Bronchial epithelial cell (primary cell): ENCODE data around the gene SMURF2. TPM values are rescaled to one million over a fixed set of nuclear protein-coding genes. Genes with fewer than 3 reads are reported as not detected.
A peak's percentile ranks its signal among the peaks of the same experiment; 100 is the strongest.

Experiments used
- DNase-seq: peaks from one replicate; pipeline ENCODE4 v3.0.0-alpha.2; 2010; ENCODE audit warnings: low read depth
- FAIRE-seq: peaks from 2 replicates; lab custom pipeline; 2011; peaks lifted over from hg19 to GRCh38; lab: Jason Lieb, UNC
- H3K27me3 ChIP-seq: 2 replicates; pipeline ENCODE4 v1.5.1; 2011; ENCODE audit warnings: low read length; ENCODE audit not compliant: control insufficient read depth, insufficient read depth
- H3K36me3 ChIP-seq: 2 replicates; pipeline ENCODE4 v1.5.1; 2011; ENCODE audit warnings: low read length; ENCODE audit not compliant: control insufficient read depth, insufficient read depth
- H3K4me3 ChIP-seq: 2 replicates; pipeline ENCODE4 v1.5.1; 2011; ENCODE audit warnings: mild to moderate bottlenecking, low read depth, low read length, control low read depth
- CTCF ChIP-seq: IDR thresholded peaks from 2 replicates; pipeline ENCODE4 v1.5.1; 2011; ENCODE audit warnings: mild to moderate bottlenecking, moderate library complexity, low read length, control low read depth, inconsistent platforms; ENCODE audit not compliant: insufficient read depth, severe bottlenecking
- total RNA-seq: library from RNA; depleted of rRNA; stranded (reverse); fragments of >200 nt; gene quantifications from 2 replicates; pipeline ENCODE4 v1.2.1, GENCODE V29; 2014

The SMURF2 gene
- total RNA-seq, 1 donor from 2014 or later: 52.4 TPM

DNA sequence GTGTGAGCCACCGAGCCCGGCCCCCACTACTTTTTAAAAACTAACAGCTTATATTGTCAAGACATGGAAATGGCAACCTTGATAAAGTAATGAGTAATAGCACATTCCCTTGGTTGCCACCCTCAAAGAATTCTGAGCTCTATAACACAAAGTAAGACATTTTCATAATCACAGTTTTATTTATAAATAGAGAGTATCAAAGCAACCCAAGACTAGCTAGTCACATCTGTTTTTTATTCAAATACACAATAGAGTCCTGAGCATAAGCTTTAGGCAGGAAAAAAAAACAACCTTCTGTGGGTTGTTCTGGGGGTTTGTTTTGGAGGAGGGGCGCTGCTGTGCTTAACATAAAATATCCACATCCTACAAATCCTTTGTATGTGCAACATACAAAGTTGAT lies 86.7 kb downstream of the SMURF2 start:
- FAIRE-seq (no peak), DNase-seq (no peak)
- no peak overlapping the region for H3K4me3 ChIP-seq
- no peaks in the 10 kb centered on the region for H3K27me3 ChIP-seq
- peaks cover 1% of the 10 kb centered on the region for H3K36me3 ChIP-seq
- no peak for TF ChIP-seq CTCF

DNA sequence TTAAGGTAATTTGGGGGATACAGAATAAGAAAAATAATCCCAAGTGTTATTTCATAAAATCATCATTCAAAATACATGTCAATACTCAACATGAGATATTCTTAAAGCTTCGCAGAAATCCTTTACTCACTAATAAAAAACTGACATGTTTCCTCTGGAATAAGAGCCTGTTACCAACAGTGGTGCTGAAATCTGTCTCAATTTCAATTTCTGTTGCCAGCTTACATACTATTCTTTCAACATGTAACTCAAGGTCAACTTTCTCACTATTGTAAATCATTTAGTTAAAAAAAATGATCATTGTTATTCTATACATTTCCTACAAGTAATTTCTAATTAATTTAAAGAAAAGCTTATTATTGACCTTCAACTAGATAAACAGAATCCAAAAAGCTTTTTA lies 87.5 kb downstream of the SMURF2 start:
- no peaks in the 10 kb centered on the region for H3K27me3 ChIP-seq
- no peak for DNase-seq
- H3K36me3 ChIP-seq: peaks cover 1% of the 10 kb centered on the region
- H3K4me3 ChIP-seq: no peak overlapping the region
- TF ChIP-seq CTCF: no peak
- FAIRE-seq: no peak

DNA sequence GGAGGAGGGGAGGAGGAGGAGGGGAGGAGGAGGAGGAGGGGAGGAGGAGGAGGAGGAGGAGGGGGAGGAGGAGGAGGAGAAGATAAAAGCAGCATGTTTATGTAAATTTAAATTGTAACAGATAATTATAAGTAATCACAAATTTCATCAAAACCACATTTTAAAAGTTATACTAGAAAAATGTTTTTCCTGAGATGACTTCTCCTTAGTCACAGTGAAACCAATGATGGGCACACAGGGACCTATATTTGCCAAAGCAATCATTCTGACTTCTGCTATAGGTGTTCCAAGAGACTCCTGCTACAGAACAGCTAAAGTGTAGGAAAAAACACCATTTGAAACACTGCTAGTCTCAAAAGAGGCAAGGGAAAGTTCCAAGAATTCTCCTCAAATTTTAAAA lies 88.9 kb downstream of the SMURF2 start:
- DNase-seq (no peak), FAIRE-seq (no peak)
- Histone ChIP-seq H3K27me3 (no peaks in the 10 kb centered on the region), H3K36me3 (peaks cover 1% of the 10 kb centered on the region), H3K4me3 (no peak overlapping the region)
- TF ChIP-seq CTCF: no peak

DNA sequence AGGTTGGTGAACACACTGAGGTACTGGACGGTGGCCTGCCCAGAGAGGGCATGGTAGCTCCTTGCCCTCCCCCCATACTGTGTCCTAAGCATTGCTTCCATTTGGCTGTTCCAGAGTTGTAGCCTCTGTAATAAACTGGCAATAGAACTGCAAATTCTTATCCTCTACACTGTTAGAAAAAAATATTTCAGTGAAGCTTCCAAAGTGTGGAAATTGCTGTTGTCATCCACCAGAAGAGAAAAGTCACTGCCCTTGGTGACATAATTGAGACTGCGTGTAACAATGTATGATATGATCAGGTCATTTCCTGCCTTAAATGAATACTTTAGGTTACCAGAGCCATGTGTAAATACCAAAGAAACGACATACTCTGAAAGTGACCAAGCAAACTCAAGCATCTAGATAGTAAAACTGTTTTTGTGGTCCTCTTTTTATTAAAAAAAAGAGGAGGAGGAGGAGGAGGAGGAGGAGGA lies 89.4 kb downstream of the SMURF2 start:
- FAIRE-seq (no peak), DNase-seq (peak; percentile 9)
- no peak for TF ChIP-seq CTCF
- H3K36me3 ChIP-seq: peaks cover 1% of the 10 kb centered on the region
- H3K4me3 ChIP-seq: no peak overlapping the region
- no peaks in the 10 kb centered on the region for H3K27me3 ChIP-seq

GRCh38 chr17:64571746-64572145 lies 90.4 kb downstream of the SMURF2 start:
- no peak for TF ChIP-seq CTCF
- Histone ChIP-seq H3K4me3 (no peak overlapping the region), H3K36me3 (peaks cover 1% of the 10 kb centered on the region), H3K27me3 (no peaks in the 10 kb centered on the region)
- FAIRE-seq: no peak
- DNase-seq: no peak

DNA sequence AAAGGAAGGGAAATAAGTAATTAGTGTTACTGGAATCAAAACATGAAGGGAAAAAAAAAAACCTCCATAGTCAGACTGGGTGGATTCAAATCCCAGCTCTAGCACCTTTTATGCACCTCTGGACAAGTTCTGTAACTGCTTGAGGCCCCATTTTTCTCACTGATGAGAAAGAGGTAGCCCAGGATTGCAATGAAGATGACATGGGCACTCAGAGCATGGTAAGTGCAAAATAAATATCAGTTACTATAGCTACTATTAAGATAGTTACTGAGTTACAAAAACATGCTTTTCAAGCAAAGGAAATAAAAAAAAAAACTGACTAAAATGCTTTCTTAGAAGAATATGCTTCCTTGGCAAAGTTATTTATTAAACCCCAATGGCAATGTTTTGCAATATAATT lies 96.5 kb downstream of the SMURF2 start:
- DNase-seq (no peak), FAIRE-seq (no peak)
- Histone ChIP-seq H3K27me3 (no peaks in the 10 kb centered on the region), H3K36me3 (peaks cover 4% of the 10 kb centered on the region), H3K4me3 (no peak overlapping the region)
- TF ChIP-seq CTCF: no peak
